ENCODE measurements around the gene EWSR1. TPM values are rescaled to one million over a fixed set of nuclear protein-coding genes. Genes with fewer than 3 reads are reported as not detected.

The EWSR1 gene
- total RNA-seq, 2 experiments from 2014 or later: 284 to 302 TPM

GRCh38 chr22:29329581-29329980 lies 61.5 kb downstream of the EWSR1 start:
- H3K9me3 Mint-ChIP-seq: no peaks in the 10 kb centered on the region
- H3K4me3 Mint-ChIP-seq: no peak overlapping the region
- H3K27ac Mint-ChIP-seq: no peak overlapping the region
- H3K27me3 Mint-ChIP-seq: no peaks in the 10 kb centered on the region
- POLR2A ChIA-PET: no interaction called here
- no peak for ATAC-seq (ENCODE audit: low read depth)
- peaks cover 6% of the 10 kb centered on the region for H3K36me3 Mint-ChIP-seq
- no peaks in the 10 kb centered on the region for H3K4me1 Mint-ChIP-seq
- no peak for DNase-seq

DNA sequence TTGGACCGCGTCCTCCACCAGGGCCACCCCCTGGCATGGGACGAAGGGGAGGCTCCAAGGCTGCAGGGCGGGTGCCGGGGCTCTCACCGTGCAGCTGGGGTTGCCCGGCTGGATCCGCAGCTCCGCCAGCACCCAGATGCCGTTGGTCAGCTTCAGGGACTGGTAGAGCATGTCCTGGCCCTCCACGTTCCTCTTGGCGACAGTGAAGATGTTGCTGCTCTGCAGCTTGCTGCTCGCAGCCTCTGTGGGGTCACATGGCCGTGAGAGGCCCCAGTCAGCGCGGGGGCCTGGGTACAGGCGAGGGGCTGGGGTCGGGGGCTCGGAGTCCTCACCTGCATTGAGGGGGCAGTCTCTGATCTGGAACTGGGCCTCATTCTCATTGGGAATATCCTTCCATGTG lies 62.2 kb downstream of the EWSR1 start:
- no peak overlapping the region for H3K27ac Mint-ChIP-seq
- no peaks in the 10 kb centered on the region for H3K27me3 Mint-ChIP-seq
- peaks cover 6% of the 10 kb centered on the region for H3K36me3 Mint-ChIP-seq
- H3K9me3 Mint-ChIP-seq: no peaks in the 10 kb centered on the region
- no peaks in the 10 kb centered on the region for H3K4me1 Mint-ChIP-seq
- POLR2A ChIA-PET: no interaction called here
- DNase-seq: no peak
- H3K4me3 Mint-ChIP-seq: no peak overlapping the region
- no peak for ATAC-seq (ENCODE audit: low read depth)

DNA sequence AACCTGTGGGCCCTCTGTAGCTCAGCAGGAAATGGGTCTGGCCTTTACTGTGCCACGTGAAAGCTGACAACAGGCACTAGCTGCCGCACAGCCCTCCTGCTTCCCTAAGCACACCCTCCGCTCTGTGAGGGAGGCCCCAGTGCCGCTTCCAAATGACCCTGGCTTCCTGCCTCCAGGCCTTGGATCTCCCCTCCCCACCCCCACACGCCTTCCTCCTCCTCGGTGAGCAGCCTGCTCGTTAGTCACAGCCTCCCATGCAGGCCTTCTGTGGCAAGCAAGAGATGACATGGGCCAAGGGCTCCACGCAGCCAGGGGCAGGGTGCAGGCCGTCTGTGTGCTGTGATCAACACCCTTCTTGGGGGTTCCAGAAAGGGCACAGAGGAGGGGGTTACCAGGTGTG lies 62.7 kb downstream of the EWSR1 start:
- Mint-ChIP-seq H3K36me3 (peaks cover 9% of the 10 kb centered on the region), H3K27me3 (no peaks in the 10 kb centered on the region), H3K9me3 (no peaks in the 10 kb centered on the region), H3K4me3 (no peak overlapping the region), H3K4me1 (no peaks in the 10 kb centered on the region), H3K27ac (no peak overlapping the region)
- DNase-seq (no peak), ATAC-seq (ENCODE audit: low read depth) (no peak)
- POLR2A ChIA-PET: no interaction called here

DNA sequence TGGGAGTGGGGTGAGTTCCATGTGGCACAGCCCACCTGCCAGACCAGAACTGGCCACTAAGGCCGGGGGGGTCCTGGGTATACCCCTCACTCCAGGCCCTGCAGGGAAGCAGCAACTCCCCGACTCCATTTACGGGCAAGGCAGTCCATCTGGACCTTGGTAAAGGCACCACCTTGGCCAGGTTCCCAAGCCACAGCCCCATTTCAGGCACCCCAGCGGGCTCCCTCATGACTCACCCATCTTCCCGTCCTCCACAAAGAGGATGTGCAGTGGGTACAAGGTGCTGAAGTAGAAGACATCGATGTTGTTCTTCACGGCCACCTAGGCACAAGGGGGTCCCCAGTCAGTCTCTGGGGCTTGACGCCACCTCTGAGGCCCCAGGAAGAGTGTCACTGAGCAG lies 63.1 kb downstream of the EWSR1 start:
- no peak for DNase-seq
- no peak overlapping the region for H3K27ac Mint-ChIP-seq
- H3K4me3 Mint-ChIP-seq: no peak overlapping the region
- peaks cover 10% of the 10 kb centered on the region for H3K36me3 Mint-ChIP-seq
- H3K9me3 Mint-ChIP-seq: no peaks in the 10 kb centered on the region
- no peaks in the 10 kb centered on the region for H3K27me3 Mint-ChIP-seq
- ATAC-seq (ENCODE audit: low read depth): no peak
- POLR2A ChIA-PET: no interaction called here
- H3K4me1 Mint-ChIP-seq: no peaks in the 10 kb centered on the region

GRCh38 chr22:29331658-29332300 lies 63.7 kb downstream of the EWSR1 start:
- DNase-seq (no peak), ATAC-seq (ENCODE audit: low read depth) (no peak)
- POLR2A ChIA-PET: no interaction called here
- Mint-ChIP-seq H3K27ac (no peak overlapping the region), H3K36me3 (peaks cover 8% of the 10 kb centered on the region), H3K4me1 (no peaks in the 10 kb centered on the region), H3K27me3 (no peaks in the 10 kb centered on the region), H3K4me3 (no peak overlapping the region), H3K9me3 (no peaks in the 10 kb centered on the region)

DNA sequence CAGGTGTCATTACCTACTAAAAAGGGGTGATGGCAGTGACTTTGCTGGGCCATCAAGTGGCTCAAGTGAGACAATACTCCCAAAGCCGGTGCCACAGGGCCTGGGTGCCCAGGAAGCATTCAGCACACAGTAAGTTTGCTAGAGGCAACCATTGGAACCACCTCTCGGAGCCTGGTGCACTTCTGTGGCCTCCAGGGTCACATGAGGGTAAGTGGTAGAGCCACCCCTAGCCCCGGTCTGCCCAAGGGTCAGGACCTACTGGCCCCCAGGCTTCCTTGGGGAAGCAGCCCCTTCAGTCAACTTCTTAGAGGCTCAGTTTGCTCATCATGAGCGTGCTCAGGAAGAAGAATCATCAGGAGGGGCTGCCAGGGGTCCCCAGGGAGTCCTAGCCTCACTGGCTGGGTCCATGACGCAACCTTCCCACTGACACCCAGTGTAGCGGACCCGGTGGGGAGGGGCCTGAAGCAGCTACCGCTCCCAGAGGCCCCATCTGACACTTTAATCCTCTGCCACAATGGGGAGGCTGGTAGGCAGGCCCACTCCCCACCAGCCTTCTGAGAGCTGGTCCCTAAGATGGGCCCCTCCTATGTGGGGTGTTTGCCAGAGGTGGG lies 64.9 kb downstream of the EWSR1 start:
- Mint-ChIP-seq H3K36me3 (peaks cover 8% of the 10 kb centered on the region), H3K4me3 (no peak overlapping the region), H3K27me3 (no peaks in the 10 kb centered on the region), H3K4me1 (no peaks in the 10 kb centered on the region), H3K27ac (no peak overlapping the region), H3K9me3 (no peaks in the 10 kb centered on the region)
- DNase-seq (no peak), ATAC-seq (ENCODE audit: low read depth) (no peak)
- POLR2A ChIA-PET: no interaction called here

DNA sequence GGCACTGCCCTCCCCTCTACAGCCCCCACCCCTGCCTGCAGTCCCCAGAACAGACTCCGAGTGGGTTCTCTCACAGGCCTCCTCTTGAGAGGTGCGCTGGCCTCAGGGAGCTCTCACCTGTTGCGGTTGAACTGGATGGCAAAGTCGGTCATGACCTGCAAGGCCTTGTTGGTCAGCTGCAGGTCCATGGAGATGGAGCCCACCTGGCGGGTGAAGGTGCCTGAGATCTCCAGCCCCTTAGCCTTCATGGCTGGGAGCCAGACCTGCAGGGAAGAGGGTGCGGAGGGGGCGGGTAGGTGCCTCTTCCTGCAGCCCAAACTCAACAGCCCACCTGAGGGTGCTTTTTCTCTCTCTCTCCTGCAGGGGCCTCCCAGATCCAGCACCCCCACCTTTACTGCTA lies 66.1 kb downstream of the EWSR1 start:
- ATAC-seq (ENCODE audit: low read depth): no peak
- Mint-ChIP-seq H3K27me3 (no peaks in the 10 kb centered on the region), H3K27ac (no peak overlapping the region), H3K9me3 (no peaks in the 10 kb centered on the region), H3K4me1 (no peaks in the 10 kb centered on the region), H3K36me3 (peaks cover 13% of the 10 kb centered on the region), H3K4me3 (no peak overlapping the region)
- POLR2A ChIA-PET: no interaction called here
- no peak for DNase-seq

DNA sequence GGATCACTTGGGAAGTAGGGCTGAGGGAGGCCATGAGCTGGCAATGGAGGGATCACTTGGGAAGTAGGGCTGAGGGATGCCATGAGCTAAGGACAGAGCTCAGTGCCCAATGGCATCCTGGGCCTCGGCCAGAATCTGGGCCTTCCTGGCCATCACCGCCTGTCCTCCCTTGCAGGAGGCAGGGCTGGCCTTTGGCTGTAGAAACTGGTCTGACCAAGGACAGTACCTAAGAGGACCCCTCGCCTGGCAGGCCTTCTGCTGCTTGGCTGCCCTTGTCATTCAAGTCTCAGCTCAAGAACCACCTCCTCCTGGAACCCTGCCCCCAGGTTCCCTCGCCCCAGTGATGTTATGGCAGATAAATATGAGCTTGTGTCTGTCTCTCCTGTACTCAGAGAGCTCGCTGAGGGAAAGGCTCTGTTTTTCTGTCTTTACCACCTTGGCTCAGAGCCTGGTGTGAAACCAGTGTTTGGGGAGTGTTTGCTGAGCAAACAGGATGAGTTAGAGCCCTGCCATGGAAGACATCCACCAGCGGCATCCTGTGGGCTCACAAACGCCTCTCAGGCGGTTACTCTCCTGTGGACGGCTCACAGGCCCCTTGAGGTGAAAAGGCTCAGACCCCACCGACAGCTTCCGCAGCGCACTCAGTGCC lies 66.8 kb downstream of the EWSR1 start:
- DNase-seq: no peak
- Mint-ChIP-seq H3K4me3 (no peak overlapping the region), H3K4me1 (no peaks in the 10 kb centered on the region), H3K27ac (no peak overlapping the region), H3K9me3 (no peaks in the 10 kb centered on the region), H3K27me3 (no peaks in the 10 kb centered on the region), H3K36me3 (peaks cover 11% of the 10 kb centered on the region)
- POLR2A ChIA-PET: no interaction called here
- ATAC-seq (ENCODE audit: low read depth): no peak

DNA sequence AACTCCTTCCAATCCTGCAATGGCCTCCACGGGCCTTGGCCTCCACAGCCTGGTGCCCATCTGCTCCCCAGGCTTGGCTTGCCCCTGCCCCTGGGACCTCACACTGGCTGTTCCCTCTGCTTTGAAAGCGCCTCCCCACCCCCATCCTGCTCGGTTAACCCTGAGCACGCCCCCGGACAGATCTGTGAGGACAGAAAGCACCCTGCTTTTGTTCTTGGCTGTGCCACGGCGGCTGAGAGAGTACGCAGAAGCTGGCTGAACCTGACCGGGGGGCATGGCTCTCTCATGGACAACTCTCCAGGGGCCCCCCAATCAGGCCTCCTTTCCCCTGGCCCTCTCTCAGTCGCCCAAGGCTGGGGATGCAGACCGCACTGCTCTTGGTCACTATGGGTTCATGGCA lies 67.6 kb downstream of the EWSR1 start:
- POLR2A ChIA-PET: no interaction called here
- H3K27ac Mint-ChIP-seq: no peak overlapping the region
- peaks cover 11% of the 10 kb centered on the region for H3K36me3 Mint-ChIP-seq
- ATAC-seq (ENCODE audit: low read depth) (no peak), DNase-seq (no peak)
- H3K27me3 Mint-ChIP-seq: no peaks in the 10 kb centered on the region
- H3K9me3 Mint-ChIP-seq: no peaks in the 10 kb centered on the region
- no peak overlapping the region for H3K4me3 Mint-ChIP-seq
- H3K4me1 Mint-ChIP-seq: no peaks in the 10 kb centered on the region

GRCh38 chr22:29336751-29337490 lies 68.9 kb downstream of the EWSR1 start:
- Mint-ChIP-seq H3K9me3 (no peaks in the 10 kb centered on the region), H3K36me3 (peaks cover 12% of the 10 kb centered on the region), H3K27me3 (no peaks in the 10 kb centered on the region), H3K4me3 (no peak overlapping the region), H3K4me1 (no peaks in the 10 kb centered on the region), H3K27ac (no peak overlapping the region)
- ATAC-seq (ENCODE audit: low read depth): no peak
- POLR2A ChIA-PET: interaction anchor here (0.6 kb wide), 1 partner anchor 244 kb away, joined by 7 read pairs; no protein-coding TSS in a partner anchor
- no peak for DNase-seq

DNA sequence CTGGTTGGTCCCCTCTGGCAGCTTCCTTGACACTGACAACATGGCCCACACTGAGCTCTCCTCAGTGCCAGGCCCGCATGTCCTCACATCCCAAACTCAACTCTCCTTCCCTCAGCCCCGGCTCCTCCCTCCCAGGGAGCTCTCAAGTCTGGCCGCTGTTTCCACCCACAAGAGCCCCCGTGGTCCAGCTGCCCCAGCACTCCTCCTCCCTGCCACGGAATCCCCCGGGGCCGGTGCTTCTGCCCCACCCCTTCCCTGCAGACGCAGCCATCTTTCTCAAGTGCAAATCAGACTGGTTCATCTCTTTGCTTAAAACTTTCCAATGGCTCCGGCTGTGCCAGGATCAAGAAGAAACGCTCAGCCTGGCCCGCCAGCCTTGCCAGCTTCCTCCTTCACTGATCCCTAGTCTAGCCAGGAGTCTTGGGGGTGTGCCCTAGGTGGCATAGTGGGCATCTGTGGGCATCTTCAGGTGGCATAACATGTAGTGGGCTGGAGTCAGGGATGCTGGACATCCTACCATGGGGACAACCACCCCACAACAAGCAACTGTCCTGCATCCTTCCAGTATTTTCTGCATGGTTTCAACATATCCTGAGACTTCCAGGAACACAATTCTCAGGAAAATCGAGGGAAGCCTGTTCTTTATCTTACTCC lies 69.7 kb downstream of the EWSR1 start:
- H3K4me1 Mint-ChIP-seq: no peaks in the 10 kb centered on the region
- H3K36me3 Mint-ChIP-seq: peaks cover 12% of the 10 kb centered on the region
- no peak overlapping the region for H3K27ac Mint-ChIP-seq
- no peaks in the 10 kb centered on the region for H3K27me3 Mint-ChIP-seq
- POLR2A ChIA-PET: no interaction called here
- H3K4me3 Mint-ChIP-seq: no peak overlapping the region
- DNase-seq (no peak), ATAC-seq (ENCODE audit: low read depth) (no peak)
- no peaks in the 10 kb centered on the region for H3K9me3 Mint-ChIP-seq

DNA sequence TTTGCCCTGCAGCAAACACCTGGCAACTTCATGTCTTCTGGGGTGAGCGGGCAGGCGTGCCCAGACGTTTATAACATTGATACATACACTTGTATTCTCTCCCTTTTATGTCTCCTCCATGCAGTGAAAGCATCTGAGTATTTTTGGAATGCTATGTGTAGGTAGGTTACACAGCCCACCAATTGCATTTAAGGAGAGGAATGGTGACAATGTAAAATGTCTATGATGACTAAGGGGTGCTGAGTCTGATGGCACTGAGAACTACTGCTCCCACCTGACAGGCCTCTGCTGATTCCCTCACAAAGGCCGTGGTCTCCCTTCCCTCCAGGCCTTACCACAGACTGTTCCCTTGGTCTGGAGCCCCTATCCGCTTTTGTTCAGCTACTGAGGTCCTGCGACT lies 70.3 kb downstream of the EWSR1 start:
- no peak overlapping the region for H3K27ac Mint-ChIP-seq
- ATAC-seq (ENCODE audit: low read depth) (no peak), DNase-seq (no peak)
- H3K36me3 Mint-ChIP-seq: peaks cover 12% of the 10 kb centered on the region
- no peaks in the 10 kb centered on the region for H3K4me1 Mint-ChIP-seq
- H3K27me3 Mint-ChIP-seq: no peaks in the 10 kb centered on the region
- POLR2A ChIA-PET: no interaction called here
- no peaks in the 10 kb centered on the region for H3K9me3 Mint-ChIP-seq
- H3K4me3 Mint-ChIP-seq: no peak overlapping the region

DNA sequence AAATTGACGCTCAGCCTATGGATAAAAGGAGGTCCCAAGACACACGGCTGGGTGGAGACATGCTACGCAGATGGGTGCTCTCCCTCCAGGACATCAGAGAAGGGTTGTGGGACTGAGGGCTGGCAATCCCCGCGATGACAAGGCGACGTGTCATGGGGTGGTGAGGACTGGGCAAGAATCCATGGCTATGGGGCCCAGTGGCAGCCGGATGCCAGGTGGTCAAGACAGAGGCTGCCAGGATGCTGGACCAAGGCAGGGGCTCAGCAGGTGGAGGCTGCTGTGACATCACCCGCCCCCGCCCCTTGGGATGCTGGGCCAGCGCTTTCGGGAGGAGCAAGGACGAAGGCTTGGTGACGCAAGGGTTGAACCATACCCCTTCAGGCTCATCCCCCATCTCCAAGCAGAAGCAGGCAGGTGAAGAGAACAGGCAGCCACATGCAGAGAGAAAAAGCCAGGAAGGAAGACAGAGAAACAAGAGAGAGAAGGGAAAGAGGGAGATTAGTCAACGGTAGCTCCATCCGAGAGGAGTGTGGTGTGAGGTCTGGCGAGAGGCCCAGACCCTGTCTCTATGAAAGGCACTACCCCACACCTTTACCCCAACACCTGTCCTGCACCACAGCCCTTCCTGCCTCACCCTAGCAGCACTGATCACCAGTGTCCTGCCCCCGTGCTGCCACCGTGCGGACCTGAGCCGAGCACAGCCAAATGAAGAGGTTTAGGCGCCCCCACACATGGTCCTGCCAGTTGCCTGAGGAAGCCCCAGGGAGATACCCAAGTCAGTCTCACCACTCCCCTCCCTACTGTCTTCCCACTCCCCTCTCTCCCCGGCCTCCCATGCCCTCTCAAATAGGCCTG lies 71.5 kb downstream of the EWSR1 start:
- Mint-ChIP-seq H3K36me3 (peaks cover 15% of the 10 kb centered on the region), H3K9me3 (no peaks in the 10 kb centered on the region), H3K4me1 (no peaks in the 10 kb centered on the region), H3K4me3 (no peak overlapping the region), H3K27ac (no peak overlapping the region), H3K27me3 (no peaks in the 10 kb centered on the region)
- DNase-seq (no peak), ATAC-seq (ENCODE audit: low read depth) (no peak)
- POLR2A ChIA-PET: no interaction called here

Measured in activated naive CD8-positive, alpha-beta T cell treated with anti-CD3 and anti-CD28 coated beads, Interleukin-2, amount 10 ng/mL, durations not matched to agents 7 days and 5 days (primary cell).